Pancreas (tissue), 10 donors: Measurements from ENCODE around the gene THSD7B. TPM values are rescaled to one million over a fixed set of nuclear protein-coding genes. Genes with fewer than 3 reads are reported as not detected.
"Not testable (repeated sequence)": the region's sequence is repeated elsewhere in the genome, so short reads cannot be mapped to it uniquely, and the experiment has no call there.

Source experiments
- ATAC-seq, 4 donors: fragments of 200-7000 bp; cut with Tn5 transposase; one replicate each; pipeline versions ENCODE4 v1.8.0 to v1.9.1; 2020; ENCODE audit warnings: mild to moderate bottlenecking in 4 of 4, moderate library complexity in 4 of 4
- DNase-seq, 6 donors: peaks; one replicate each; pipeline ENCODE4 v3.0.0-alpha.2; 2020
- FAIRE-seq: peaks from 2 replicates; lab custom pipeline; 2012; peaks lifted over from hg19 to GRCh38; lab: Jason Lieb, UNC
- H3K27ac ChIP-seq, 4 donors: fragments of 200-600 bp; sonication (generic); 1 replicate in 3 of 4; 2 replicates in 1 of 4; pipeline versions ENCODE4 v1.5.0 to v1.8.0; 2020
- H3K27me3 ChIP-seq, 4 donors: fragments of 200-600 bp; one replicate each; pipeline ENCODE4 v1.8.0; 2021
- H3K36me3 ChIP-seq, 3 donors: fragments of 200-600 bp; sonication (generic) in 1 of 3; one replicate each; pipeline versions ENCODE4 v1.5.0 to v1.8.0; 2020 to 2021
- H3K4me1 ChIP-seq, 3 donors: fragments of 200-600 bp; one replicate each; pipeline ENCODE4 v1.8.0; 2021
- H3K4me3 ChIP-seq, 4 donors: fragments of 200-600 bp; sonication (generic) in 2 of 4; one replicate each; pipeline versions ENCODE4 v1.5.0 to v1.8.0; 2020 to 2021
- H3K9me3 ChIP-seq, 4 donors: fragments of 200-600 bp; one replicate each; pipeline ENCODE4 v1.8.0; 2021
- CTCF ChIP-seq, 4 donors: fragments of 200-600 bp; sonication (generic) in 3 of 4; IDR thresholded peaks; one replicate each; pipeline versions ENCODE4 v1.5.0 to v1.8.0; 2021; ENCODE audit warnings: antibody characterized with exemption in 4 of 4
- WGBS, 2 donors: extraction: QIAGEN DNeasy Blood & Tissue Kit; methylation state at CpG; one replicate each; pipeline ENCODE4 v1.1.7; 2013; 5-methylcytosine and 5-hydroxymethylcytosine counted together
- intact Hi-C, 3 donors: fragments of 100-400 bp; cut with DNase I; formaldehyde crosslinking; loops; one replicate each; pipeline versions ENCODE4 v1.11.1 to v1.14.2; 2022
- polyA plus RNA-seq, 2 donors: library from polyadenylated mRNA; stranded (reverse); fragments of 200-250 nt; gene quantifications; one replicate each; pipeline ENCODE4 v1.2.3, GENCODE V29; 2013
- total RNA-seq, 6 donors: library from RNA; stranded (reverse); fragmentation: NEBNext Ultra II Directional in 4 of 6; extraction: Animal tissue kit (Norgen Biotek cat#: 25700) in 4 of 6; gene quantifications; one replicate each; pipeline versions ENCODE4 v1.2.1 to v1.2.4, GENCODE V29; 2021 to 2023
- donor health status: healthy with polysubstance abuse.
- donor health status: DM: no; HTN: no; CAD: no; lungs with moderate emphysema.
- donor health status: DM: no; HTN: no; CAD: no.
- donor health status: control.
- donor health status: control.
- donor health status: Bipolar disorder and iron deficiency.
- donor health status: DM: yes; HTN: yes; CAD: no.
- donor health status: DM: no; HTN: no; CAD: no.
- donor health status: DM: no; HTN: no; CAD: no.
- donor health status: DM: yes; HTN: yes; CAD: no.

Gene THSD7B
- total and polyA plus RNA-seq, 8 donors, result 0.02 to 0.18 (median 0.07) TPM; not detected in 4

- FAIRE-seq, result no peak
- WGBS, 2 donors, result 34 to 36% methylated on average over 3 of the region's 3 CpGs
Measured at GRCh38 chr2:136736236-136736635, 29.1 kb upstream of the THSD7B start.

DNA sequence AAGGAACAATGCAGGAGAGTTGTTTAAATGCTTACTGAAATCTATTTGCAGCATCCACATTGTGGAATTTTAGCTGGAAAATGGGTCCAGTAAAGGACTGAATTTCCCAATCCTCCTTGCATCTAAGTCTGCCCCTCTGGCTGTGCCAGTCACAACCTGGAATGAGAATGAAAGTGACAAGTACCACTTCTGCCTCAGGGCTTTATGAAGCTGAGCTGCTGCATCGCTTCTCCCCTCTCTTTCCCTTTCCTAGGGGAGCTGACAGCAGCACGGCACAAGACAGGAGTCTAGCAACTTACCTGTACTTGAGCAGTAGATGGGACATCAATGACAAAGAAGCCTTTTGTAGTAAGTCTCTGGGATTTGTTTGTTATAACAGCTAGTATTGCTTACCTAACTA lies 27.3 kb upstream of the THSD7B start:
- H3K4me1 ChIP-seq, result no peaks in the 10 kb centered on the region
- TF ChIP-seq CTCF (IDR thresholded peaks at IDR 0.05), result no peak
- 31 to 37% methylated on average over 2 of the region's 2 CpGs for WGBS, 2 donors
- intact Hi-C loops, result no loop called here
- H3K27ac ChIP-seq, result no peak overlapping the region
- FAIRE-seq (no peak), DNase-seq (no peak), ATAC-seq (no peak)
- H3K36me3 ChIP-seq, result no peaks in the 10 kb centered on the region
- H3K4me3 ChIP-seq, result no peak overlapping the region
- peaks cover 0 to 7% (median 0%) of the 10 kb centered on the region in 4 donors for H3K27me3 ChIP-seq
- H3K9me3 ChIP-seq, result no peaks in the 10 kb centered on the region

More at GRCh38 chr2:136736236-136736635, 29.1 kb upstream of the THSD7B start:
- Histone ChIP-seq H3K27me3 (peaks cover 0 to 9% (median 0%) of the 10 kb centered on the region in 4 donors), H3K4me3 (no peak overlapping the region), H3K4me1 (no peaks in the 10 kb centered on the region), H3K9me3 (no peaks in the 10 kb centered on the region), H3K27ac (no peak overlapping the region), H3K36me3 (no peaks in the 10 kb centered on the region)
- ATAC-seq (no peak), DNase-seq (no peak)
- intact Hi-C loops, result no loop called here
- no peak for TF ChIP-seq CTCF (IDR thresholded peaks at IDR 0.05)

DNA sequence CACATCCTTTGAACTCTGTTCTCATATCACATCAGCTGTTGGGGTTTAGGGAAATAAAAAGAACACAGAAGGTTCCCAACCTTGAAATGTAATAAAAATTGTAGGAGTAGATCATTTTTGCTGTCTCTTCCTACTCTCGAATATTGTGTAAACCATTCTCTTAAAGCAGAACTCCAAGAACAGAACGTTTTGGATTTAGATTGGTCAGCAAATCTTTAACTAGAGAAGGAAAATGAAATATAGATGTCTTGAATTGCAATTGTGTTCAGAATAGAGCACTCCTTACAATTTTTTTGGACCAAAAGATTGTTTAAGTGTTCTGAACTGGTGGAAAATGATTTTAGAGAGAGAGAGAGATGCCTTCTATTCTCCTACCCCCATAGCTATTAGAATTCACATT lies 23.9 kb upstream of the THSD7B start:
- intact Hi-C loops, result no loop called here
- no peak for TF ChIP-seq CTCF (IDR thresholded peaks at IDR 0.05)
- ATAC-seq (no peak), DNase-seq (no peak), FAIRE-seq (no peak)
- 22 to 26% methylated on average over 2 of the region's 2 CpGs for WGBS, 2 donors
- Histone ChIP-seq H3K4me3 (no peak overlapping the region), H3K27me3 (peaks cover 0 to 7% (median 0%) of the 10 kb centered on the region in 4 donors), H3K36me3 (no peaks in the 10 kb centered on the region), H3K27ac (no peak overlapping the region), H3K9me3 (no peaks in the 10 kb centered on the region), H3K4me1 (no peaks in the 10 kb centered on the region)

DNA sequence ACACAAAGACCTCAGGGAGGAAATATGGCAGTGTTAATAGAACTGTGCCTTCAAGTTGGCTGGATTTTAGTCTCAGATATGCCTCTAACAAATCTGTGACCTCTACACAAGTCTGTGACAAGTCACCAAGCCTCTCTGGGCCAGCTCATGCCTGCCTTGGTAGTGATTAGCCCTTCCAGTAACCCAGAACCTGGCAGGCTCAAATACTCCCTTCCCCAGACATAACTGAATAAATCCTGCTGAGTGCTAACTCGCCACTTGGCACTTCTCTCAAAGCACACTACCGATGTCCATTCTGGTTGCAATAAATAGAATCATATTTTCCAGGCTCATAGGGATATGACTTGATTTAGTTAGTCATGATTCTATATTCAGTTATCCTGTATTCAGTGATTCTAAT lies 15.3 kb upstream of the THSD7B start:
- TF ChIP-seq CTCF (IDR thresholded peaks at IDR 0.05), result no peak
- intact Hi-C loops, result no loop called here
- FAIRE-seq (no peak), DNase-seq (no peak), ATAC-seq (no peak)
- Histone ChIP-seq H3K36me3 (no peaks in the 10 kb centered on the region), H3K9me3 (no peaks in the 10 kb centered on the region), H3K27me3 (no peaks in the 10 kb centered on the region), H3K4me1 (no peaks in the 10 kb centered on the region), H3K27ac (no peak overlapping the region), H3K4me3 (no peak overlapping the region)
- WGBS, 2 donors, result 68 to 79% methylated on average over 2 of the region's 2 CpGs

DNA sequence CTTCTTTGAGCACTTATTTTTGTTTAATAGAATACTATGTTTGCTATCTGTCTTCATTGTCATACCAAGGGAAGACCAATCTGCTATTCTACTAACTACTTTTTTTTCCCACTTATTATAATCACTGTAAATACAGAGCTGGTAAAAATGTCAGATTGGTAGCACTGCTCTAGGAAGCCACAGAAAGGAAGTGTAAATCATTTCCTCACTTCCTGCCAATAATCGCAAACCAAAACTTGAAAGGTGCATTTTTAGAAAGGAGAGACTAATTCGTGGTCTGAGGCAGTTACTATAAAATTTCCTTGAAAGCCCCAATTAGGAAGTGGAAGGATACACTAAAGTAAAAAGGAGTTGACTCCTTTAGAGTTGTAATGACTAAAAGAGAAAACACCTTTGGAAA lies 13.9 kb upstream of the THSD7B start:
- WGBS, 2 donors, result 54 to 62% methylated on average over 2 of the region's 2 CpGs
- DNase-seq (no peak), ATAC-seq (no peak), FAIRE-seq (no peak)
- Histone ChIP-seq H3K27me3 (no peaks in the 10 kb centered on the region), H3K27ac (no peak overlapping the region), H3K4me3 (no peak overlapping the region), H3K36me3 (no peaks in the 10 kb centered on the region), H3K9me3 (no peaks in the 10 kb centered on the region), H3K4me1 (no peaks in the 10 kb centered on the region)
- TF ChIP-seq CTCF (IDR thresholded peaks at IDR 0.05), result no peak
- intact Hi-C loops, result no loop called here

DNA sequence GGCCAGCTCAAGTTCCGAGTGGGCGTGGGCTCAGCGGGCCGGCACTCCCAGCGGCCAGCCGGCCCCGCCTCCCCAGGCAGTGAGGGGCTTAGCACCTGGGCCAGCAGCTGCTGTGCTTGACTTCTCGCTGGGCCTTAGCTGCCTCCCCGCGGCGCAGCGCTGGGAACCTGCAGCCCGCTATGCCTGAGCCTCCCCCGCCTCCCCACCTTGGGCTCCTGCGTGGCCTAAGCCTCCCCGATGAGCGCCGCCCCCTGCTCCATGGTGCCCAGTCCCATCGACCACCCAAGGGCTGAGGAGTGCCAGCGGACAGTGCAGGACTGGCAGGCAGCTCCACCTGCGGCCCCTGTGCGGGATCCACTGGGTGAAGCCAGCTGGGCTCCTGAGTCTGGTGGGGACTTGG lies 6.8 kb upstream of the THSD7B start:
- H3K36me3 ChIP-seq, H3K27ac ChIP-seq, H3K4me3 ChIP-seq, ATAC-seq, H3K4me1 ChIP-seq, H3K27me3 ChIP-seq, FAIRE-seq, H3K9me3 ChIP-seq, intact Hi-C loops: not testable (repeated sequence)
- WGBS, 2 donors, result 90 to 94% methylated on average over 21 to 22 of the region's 22 CpGs
- DNase-seq, result peak in 1 of 6 donors; percentile 61
